Liver (tissue), 9 donors: ENCODE results near the gene SWT1. TPM values are rescaled to one million over a fixed set of nuclear protein-coding genes. Genes with fewer than 3 reads are reported as not detected.

Source experiments
- DNase-seq: peaks from one replicate; pipeline ENCODE4 v3.0.0-alpha.2; 2017; ENCODE audit warnings: low spot score
- H3K27ac ChIP-seq, 2 donors: one replicate each; pipeline ENCODE4 v1.7.0; 2013; ENCODE audit warnings: inconsistent platforms in 2 of 2, low read length in 2 of 2, control low read depth in 1 of 2, low read depth in 1 of 2, mild to moderate bottlenecking in 1 of 2
- H3K27me3 ChIP-seq, 4 donors: one replicate each; pipeline versions ENCODE4 v1.6.1 to v1.7.0; 2013; ENCODE audit warnings: low read length in 3 of 4, inconsistent platforms in 1 of 4, mild to moderate bottlenecking in 1 of 4, moderate library complexity in 1 of 4; ENCODE audit not compliant: control insufficient read depth in 4 of 4, insufficient read depth in 4 of 4
- H3K36me3 ChIP-seq, 4 donors: one replicate each; pipeline versions ENCODE4 v1.6.1 to v1.7.0; 2013; ENCODE audit warnings: low read length in 3 of 4, mild to moderate bottlenecking in 3 of 4, low read depth in 1 of 4, moderate library complexity in 1 of 4; ENCODE audit not compliant: control insufficient read depth in 4 of 4, insufficient read depth in 3 of 4
- H3K4me1 ChIP-seq, 4 donors: one replicate each; pipeline versions ENCODE4 v1.6.1 to v1.7.0; 2013; ENCODE audit warnings: low read length in 3 of 4, mild to moderate bottlenecking in 3 of 4, moderate library complexity in 1 of 4; ENCODE audit not compliant: control insufficient read depth in 4 of 4, insufficient read depth in 4 of 4
- H3K4me3 ChIP-seq, 3 donors: one replicate each; pipeline versions ENCODE4 v1.6.1 to v1.7.0; 2013; ENCODE audit warnings: low read length in 3 of 3, control low read depth in 1 of 3, low read depth in 1 of 3, mild to moderate bottlenecking in 1 of 3
- H3K9ac ChIP-seq, 2 donors: one replicate each; pipeline ENCODE4 v1.7.0; 2013; ENCODE audit warnings: low read length in 2 of 2, mild to moderate bottlenecking in 2 of 2, moderate library complexity in 2 of 2, control low read depth in 1 of 2, low read depth in 1 of 2
- H3K9me3 ChIP-seq, 4 donors: one replicate each; pipeline versions ENCODE4 v1.6.1 to v1.7.0; 2013; ENCODE audit warnings: low read length in 3 of 4; ENCODE audit not compliant: control insufficient read depth in 4 of 4
- EGR1 ChIP-seq, 2 donors: IDR thresholded peaks; 2 replicates each; pipeline ENCODE4 v1.6.1; 2016 to 2018; ENCODE audit warnings: antibody characterized with exemption in 2 of 2, low read depth in 2 of 2
- FOXA1 ChIP-seq: IDR thresholded peaks from 2 replicates; pipeline ENCODE4 v1.6.1; 2016; ENCODE audit warnings: antibody characterized with exemption
- FOXA2 ChIP-seq: IDR thresholded peaks from 2 replicates; pipeline ENCODE4 v1.6.1; 2016; ENCODE audit warnings: antibody characterized with exemption
- GABPA ChIP-seq, 2 donors: IDR thresholded peaks in 1 of 2; conservative IDR thresholded peaks in 1 of 2; 2 replicates each; pipeline ENCODE4 v1.6.1; 2016; ENCODE audit warnings: antibody characterized with exemption in 2 of 2, mild to moderate bottlenecking in 1 of 2, moderate library complexity in 1 of 2
- HNF4A ChIP-seq, 2 donors: conservative IDR thresholded peaks; 2 replicates each; pipeline ENCODE4 v1.6.1; 2016; ENCODE audit warnings: antibody characterized with exemption in 2 of 2, mild to moderate bottlenecking in 2 of 2
- JUND ChIP-seq, 2 donors: IDR thresholded peaks; 2 replicates each; pipeline ENCODE4 v1.6.1; 2016; ENCODE audit warnings: antibody characterized with exemption in 2 of 2
- NR2F2 ChIP-seq: IDR thresholded peaks from 2 replicates; pipeline ENCODE4 v1.6.1; 2016; ENCODE audit warnings: antibody characterized with exemption
- RAD21 ChIP-seq, 2 donors: IDR thresholded peaks; 2 replicates each; pipeline ENCODE4 v1.6.1; 2016; ENCODE audit warnings: antibody characterized with exemption in 2 of 2, mild to moderate bottlenecking in 2 of 2
- RXRA ChIP-seq, 2 donors: IDR thresholded peaks; 2 replicates each; pipeline ENCODE4 v1.6.1; 2017 to 2018; ENCODE audit warnings: antibody characterized with exemption in 2 of 2, mild to moderate bottlenecking in 1 of 2
- SP1 ChIP-seq: IDR thresholded peaks from 2 replicates; pipeline ENCODE4 v1.6.1; 2018; ENCODE audit warnings: antibody characterized with exemption, mild to moderate bottlenecking
- TAF1 ChIP-seq: conservative IDR thresholded peaks from 2 replicates; pipeline ENCODE4 v1.6.1; 2016; ENCODE audit warnings: antibody characterized with exemption, mild to moderate bottlenecking
- YY1 ChIP-seq: IDR thresholded peaks from 2 replicates; pipeline ENCODE4 v1.6.1; 2016; ENCODE audit warnings: antibody characterized with exemption, mild to moderate bottlenecking
- WGBS: extraction: QIAGEN DNeasy Blood & Tissue Kit; methylation state at CpG from one replicate; pipeline ENCODE4 v1.1.7; 2013; 5-methylcytosine and 5-hydroxymethylcytosine counted together
- polyA plus RNA-seq, 2 donors: library from polyadenylated mRNA; stranded (reverse) in 1 of 2; unstranded in 1 of 2; fragments of 200-250 nt in 1 of 2; fragments of >200 nt in 1 of 2; fragmentation: Nextera tagmentation in 1 of 2; extraction: Ambion mirVana in 1 of 2; gene quantifications; one replicate each; pipeline versions ENCODE4 v1.2.1 to v1.2.3, GENCODE V29; 2013 to 2015
- total RNA-seq, 2 donors: library from RNA; depleted of rRNA; stranded (reverse); fragments of >200 nt; gene quantifications; one replicate each; pipeline ENCODE4 v1.2.3, GENCODE V29; 2014
- TF ChIP-seq, protein P1 (sequence below): IDR thresholded peaks from 2 replicates; pipeline ENCODE4 v1.6.1; 2016; ENCODE audit warnings: antibody characterized with exemption
- TF ChIP-seq, protein P2 (sequence below): IDR thresholded peaks from 2 replicates; pipeline ENCODE4 v1.6.1; 2016; ENCODE audit warnings: antibody characterized with exemption
- TF ChIP-seq, protein P3 (sequence below): fragments of 150-350 bp; IDR thresholded peaks from 2 replicates; pipeline ENCODE4 v1.5.1; 2017; ENCODE audit warnings: improper control_type of control experiment, low read depth, low read length; ENCODE audit not compliant: missing input control
- TF ChIP-seq, protein P4 (sequence below): IDR thresholded peaks from 2 replicates; pipeline ENCODE4 v1.6.1; 2016; ENCODE audit warnings: antibody characterized with exemption, mild to moderate bottlenecking
- TF ChIP-seq, protein P5 (sequence below): IDR thresholded peaks from 2 replicates; pipeline ENCODE4 v1.6.1; 2016; ENCODE audit warnings: antibody characterized with exemption
- donor health status: healthy.
- donor health status: healthy.
- donor health status: healthy.
- donor health status: healthy.
- donor health status: healthy.

The SWT1 gene
- total and polyA plus RNA-seq, 4 donors, result 0.99 to 7.8 (median 2.9) TPM

DNA sequence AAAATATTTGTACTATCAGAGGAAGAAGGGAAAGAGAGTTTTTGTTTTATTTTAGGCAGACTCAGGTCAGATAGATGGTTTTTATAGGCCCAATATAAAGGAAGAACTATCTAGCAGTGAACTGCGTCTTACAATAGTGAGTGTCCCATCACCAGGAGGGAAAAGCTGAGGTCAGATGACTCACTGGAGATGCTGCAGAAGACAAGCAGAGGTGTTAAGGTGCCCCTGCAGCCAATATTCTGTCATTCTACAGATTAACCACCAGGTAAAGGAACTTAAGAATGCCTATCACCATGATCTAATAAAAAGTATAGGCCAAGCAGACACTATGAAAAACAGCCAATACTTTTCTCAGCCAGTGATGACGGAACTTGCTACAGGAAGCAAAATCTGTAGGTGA lies 130.5 kb downstream of the SWT1 start:
- Histone ChIP-seq H3K9me3 (no peaks in the 10 kb centered on the region), H3K4me3 (no peak overlapping the region), H3K4me1 (no peaks in the 10 kb centered on the region), H3K36me3 (no peaks in the 10 kb centered on the region), H3K27me3 (no peaks in the 10 kb centered on the region), H3K27ac (no peak overlapping the region), H3K9ac (no peak overlapping the region)
- DNase-seq, result no peak
- TF ChIP-seq FOXA2, result no peak
- no peak for TF ChIP-seq YY1
- no peak for TF ChIP-seq EGR1 (IDR thresholded peaks at IDR 0.05; ENCODE audit: low read depth in 2 of 2)
- TF ChIP-seq JUND (IDR thresholded peaks at IDR 0.05), result no peak
- TF ChIP-seq RAD21 (IDR thresholded peaks at IDR 0.05), result no peak
- 92% methylated on average over 2 of the region's 2 CpGs for WGBS

DNA sequence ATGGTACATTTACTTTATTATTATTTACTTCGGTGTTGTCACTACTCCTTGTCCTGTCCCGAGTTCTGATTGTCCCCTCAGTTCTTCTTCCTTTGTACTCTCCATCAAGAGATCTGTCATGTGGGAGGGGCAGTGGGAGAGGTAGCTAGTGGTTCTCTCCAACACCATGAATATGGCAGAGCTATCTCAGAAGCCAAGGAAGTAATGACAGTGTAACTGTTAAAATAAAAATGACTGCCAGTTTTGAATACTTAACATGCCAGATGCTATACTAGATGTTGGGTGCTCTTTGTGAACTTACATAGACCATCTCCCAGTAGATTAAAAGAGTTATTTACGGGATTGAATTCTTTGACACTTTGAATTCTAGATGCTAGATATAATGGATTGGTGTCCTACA lies 131.5 kb downstream of the SWT1 start:
- no peak overlapping the region for H3K4me3 ChIP-seq
- no peak overlapping the region for H3K9ac ChIP-seq
- TF ChIP-seq, protein P1, sequence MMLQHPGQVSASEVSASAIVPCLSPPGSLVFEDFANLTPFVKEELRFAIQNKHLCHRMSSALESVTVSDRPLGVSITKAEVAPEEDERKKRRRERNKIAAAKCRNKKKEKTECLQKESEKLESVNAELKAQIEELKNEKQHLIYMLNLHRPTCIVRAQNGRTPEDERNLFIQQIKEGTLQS, result no peak
- TF ChIP-seq HNF4A (conservative IDR thresholded peaks at IDR 0.05) (no peak), FOXA1 (no peak), RXRA (IDR thresholded peaks at IDR 0.05) (no peak), RAD21 (IDR thresholded peaks at IDR 0.05) (no peak), TAF1 (no peak), SP1 (no peak), JUND (IDR thresholded peaks at IDR 0.05) (no peak), GABPA (IDR thresholded peaks at IDR 0.05 in 1 of 2, conservative IDR thresholded peaks at IDR 0.05 in 1 of 2) (no peak), NR2F2 (no peak), YY1 (no peak), FOXA2 (no peak)
- TF ChIP-seq, protein P2, sequence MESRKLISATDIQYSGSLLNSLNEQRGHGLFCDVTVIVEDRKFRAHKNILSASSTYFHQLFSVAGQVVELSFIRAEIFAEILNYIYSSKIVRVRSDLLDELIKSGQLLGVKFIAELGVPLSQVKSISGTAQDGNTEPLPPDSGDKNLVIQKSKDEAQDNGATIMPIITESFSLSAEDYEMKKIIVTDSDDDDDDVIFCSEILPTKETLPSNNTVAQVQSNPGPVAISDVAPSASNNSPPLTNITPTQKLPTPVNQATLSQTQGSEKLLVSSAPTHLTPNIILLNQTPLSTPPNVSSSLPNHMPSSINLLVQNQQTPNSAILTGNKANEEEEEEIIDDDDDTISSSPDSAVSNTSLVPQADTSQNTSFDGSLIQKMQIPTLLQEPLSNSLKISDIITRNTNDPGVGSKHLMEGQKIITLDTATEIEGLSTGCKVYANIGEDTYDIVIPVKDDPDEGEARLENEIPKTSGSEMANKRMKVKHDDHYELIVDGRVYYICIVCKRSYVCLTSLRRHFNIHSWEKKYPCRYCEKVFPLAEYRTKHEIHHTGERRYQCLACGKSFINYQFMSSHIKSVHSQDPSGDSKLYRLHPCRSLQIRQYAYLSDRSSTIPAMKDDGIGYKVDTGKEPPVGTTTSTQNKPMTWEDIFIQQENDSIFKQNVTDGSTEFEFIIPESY, result no peak
- TF ChIP-seq, protein P3, sequence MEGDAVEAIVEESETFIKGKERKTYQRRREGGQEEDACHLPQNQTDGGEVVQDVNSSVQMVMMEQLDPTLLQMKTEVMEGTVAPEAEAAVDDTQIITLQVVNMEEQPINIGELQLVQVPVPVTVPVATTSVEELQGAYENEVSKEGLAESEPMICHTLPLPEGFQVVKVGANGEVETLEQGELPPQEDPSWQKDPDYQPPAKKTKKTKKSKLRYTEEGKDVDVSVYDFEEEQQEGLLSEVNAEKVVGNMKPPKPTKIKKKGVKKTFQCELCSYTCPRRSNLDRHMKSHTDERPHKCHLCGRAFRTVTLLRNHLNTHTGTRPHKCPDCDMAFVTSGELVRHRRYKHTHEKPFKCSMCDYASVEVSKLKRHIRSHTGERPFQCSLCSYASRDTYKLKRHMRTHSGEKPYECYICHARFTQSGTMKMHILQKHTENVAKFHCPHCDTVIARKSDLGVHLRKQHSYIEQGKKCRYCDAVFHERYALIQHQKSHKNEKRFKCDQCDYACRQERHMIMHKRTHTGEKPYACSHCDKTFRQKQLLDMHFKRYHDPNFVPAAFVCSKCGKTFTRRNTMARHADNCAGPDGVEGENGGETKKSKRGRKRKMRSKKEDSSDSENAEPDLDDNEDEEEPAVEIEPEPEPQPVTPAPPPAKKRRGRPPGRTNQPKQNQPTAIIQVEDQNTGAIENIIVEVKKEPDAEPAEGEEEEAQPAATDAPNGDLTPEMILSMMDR, result no peak
- TF ChIP-seq, protein P4, sequence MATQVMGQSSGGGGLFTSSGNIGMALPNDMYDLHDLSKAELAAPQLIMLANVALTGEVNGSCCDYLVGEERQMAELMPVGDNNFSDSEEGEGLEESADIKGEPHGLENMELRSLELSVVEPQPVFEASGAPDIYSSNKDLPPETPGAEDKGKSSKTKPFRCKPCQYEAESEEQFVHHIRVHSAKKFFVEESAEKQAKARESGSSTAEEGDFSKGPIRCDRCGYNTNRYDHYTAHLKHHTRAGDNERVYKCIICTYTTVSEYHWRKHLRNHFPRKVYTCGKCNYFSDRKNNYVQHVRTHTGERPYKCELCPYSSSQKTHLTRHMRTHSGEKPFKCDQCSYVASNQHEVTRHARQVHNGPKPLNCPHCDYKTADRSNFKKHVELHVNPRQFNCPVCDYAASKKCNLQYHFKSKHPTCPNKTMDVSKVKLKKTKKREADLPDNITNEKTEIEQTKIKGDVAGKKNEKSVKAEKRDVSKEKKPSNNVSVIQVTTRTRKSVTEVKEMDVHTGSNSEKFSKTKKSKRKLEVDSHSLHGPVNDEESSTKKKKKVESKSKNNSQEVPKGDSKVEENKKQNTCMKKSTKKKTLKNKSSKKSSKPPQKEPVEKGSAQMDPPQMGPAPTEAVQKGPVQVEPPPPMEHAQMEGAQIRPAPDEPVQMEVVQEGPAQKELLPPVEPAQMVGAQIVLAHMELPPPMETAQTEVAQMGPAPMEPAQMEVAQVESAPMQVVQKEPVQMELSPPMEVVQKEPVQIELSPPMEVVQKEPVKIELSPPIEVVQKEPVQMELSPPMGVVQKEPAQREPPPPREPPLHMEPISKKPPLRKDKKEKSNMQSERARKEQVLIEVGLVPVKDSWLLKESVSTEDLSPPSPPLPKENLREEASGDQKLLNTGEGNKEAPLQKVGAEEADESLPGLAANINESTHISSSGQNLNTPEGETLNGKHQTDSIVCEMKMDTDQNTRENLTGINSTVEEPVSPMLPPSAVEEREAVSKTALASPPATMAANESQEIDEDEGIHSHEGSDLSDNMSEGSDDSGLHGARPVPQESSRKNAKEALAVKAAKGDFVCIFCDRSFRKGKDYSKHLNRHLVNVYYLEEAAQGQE, result no peak
- TF ChIP-seq, protein P5, sequence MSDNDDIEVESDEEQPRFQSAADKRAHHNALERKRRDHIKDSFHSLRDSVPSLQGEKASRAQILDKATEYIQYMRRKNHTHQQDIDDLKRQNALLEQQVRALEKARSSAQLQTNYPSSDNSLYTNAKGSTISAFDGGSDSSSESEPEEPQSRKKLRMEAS, result no peak
- H3K4me1 ChIP-seq, result no peaks in the 10 kb centered on the region
- WGBS, result 97% methylated on average over 3 of the region's 3 CpGs
- H3K27ac ChIP-seq, result no peak overlapping the region
- no peaks in the 10 kb centered on the region for H3K27me3 ChIP-seq
- no peaks in the 10 kb centered on the region for H3K9me3 ChIP-seq
- no peaks in the 10 kb centered on the region for H3K36me3 ChIP-seq
- no peak for DNase-seq
